Stimulated activated CD4-positive, alpha-beta T cell treated with anti-CD3 and anti-CD28 coated beads, Interleukin-12 subunit alpha, Interleukin-12 subunit beta, amount 100 ng/mL, for 48 hours (primary cell): ENCODE data around the gene PRSS56.
"Not testable (repeated sequence)": the region's sequence is repeated elsewhere in the genome, so short reads cannot be mapped to it uniquely, and the experiment has no call there.

Source experiments
- DNase-seq, 3 donors: peaks; one replicate each; pipeline ENCODE4 v3.0.0-alpha.2; 2020; ENCODE audit warnings: low read depth in 2 of 3, low spot score in 1 of 3

Gene PRSS56

DNA sequence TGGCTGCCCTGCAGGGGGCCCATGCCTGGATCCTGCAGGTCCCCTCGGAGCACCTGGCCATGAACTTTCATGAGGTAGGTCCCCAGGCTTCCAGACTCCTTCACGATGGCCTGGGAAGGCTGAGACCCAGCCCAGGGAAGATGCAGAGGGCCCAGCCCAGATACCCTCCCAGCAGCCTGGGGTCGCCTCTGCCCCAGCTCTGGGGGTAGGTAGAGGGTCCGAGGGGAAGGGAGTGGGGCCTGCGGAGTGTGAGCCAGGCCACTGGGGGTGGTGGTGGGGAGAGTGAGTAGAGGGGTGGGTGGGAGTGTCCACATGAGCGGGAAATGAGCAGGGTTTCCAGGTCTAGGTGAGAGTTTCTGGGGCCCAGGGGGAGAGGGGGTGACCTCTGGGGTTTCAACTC, 4.6 kb downstream of the PRSS56 start:
- no peak for DNase-seq

DNA sequence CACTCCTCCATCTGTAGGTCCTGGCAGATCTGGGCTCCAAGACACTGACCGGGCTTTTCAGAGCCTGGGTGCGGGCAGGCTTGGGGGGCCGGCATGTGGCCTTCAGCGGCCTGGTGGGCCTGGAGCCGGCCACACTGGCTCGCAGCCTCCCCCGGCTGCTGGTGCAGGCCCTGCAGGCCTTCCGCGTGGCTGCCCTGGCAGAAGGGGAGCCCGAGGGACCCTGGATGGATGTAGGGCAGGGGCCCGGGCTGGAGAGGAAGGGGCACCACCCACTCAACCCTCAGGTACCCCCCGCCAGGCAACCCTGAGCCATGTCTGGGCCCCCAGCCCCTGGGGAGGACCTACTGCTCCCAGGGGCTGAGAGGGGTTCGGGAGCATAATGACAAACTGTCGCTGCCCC, 5.0 kb downstream of the PRSS56 start:
- no peak for DNase-seq

DNA sequence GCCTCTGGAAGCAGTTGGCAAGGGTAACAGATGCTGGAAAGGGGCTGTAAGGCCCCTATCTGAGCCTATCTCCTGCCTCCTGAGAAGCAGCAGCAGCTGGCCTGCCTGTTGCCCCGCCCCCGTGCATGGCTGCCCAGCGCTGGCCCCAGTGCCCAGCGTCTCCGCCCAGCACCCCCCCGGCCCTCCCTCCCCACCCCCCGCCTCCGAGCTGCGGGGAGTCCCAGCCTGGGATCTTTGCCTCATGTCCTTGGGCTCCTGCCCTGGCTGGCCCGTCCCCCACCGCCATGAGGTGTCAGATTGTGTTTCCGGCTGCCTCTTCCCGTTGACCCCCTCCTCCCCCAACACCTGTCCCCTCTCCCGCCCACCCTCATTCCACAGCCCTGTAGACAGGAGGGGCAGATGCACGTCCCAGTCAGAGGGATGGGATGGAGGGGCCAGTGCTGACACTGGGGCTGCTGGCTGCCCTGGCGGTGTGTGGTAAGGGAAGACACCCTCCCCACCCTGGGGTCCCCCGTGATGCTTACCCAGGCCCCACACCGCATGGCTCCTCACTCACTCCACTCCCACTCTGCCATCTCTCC, 5.7 kb downstream of the PRSS56 start, which contains the start of gene CHRND:
Gene CHRND, plus strand, starts transcription at position 370 of the 581 bp plus-strand sequence. Its CDS starts 56 bp downstream, at position 426.
- no peak for DNase-seq

DNA sequence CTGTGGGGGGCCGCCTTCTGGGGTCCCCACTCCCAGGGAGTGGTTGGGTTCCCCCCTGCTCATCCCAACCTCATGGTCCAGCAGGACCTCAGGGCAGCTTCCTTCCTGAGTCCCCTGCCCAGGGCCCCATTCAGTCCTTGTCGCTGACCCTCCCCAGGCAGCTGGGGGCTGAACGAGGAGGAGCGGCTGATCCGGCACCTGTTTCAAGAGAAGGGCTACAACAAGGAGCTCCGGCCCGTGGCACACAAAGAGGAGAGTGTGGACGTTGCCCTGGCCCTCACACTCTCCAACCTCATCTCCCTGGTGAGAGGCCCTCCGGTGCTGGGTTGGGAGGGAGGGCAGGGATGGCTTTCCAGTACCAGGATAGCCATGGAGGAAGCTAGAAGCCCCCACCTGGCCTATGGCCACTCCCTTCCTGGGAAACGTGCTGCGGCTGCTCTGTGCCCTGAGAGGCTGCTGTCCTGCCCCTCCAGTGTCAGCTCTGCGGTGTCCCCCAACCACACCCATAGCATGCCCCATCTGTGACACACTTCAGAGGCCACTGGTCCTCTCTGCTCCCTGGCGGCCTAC, 6.3 kb downstream of the PRSS56 start:
- no peak for DNase-seq

DNA sequence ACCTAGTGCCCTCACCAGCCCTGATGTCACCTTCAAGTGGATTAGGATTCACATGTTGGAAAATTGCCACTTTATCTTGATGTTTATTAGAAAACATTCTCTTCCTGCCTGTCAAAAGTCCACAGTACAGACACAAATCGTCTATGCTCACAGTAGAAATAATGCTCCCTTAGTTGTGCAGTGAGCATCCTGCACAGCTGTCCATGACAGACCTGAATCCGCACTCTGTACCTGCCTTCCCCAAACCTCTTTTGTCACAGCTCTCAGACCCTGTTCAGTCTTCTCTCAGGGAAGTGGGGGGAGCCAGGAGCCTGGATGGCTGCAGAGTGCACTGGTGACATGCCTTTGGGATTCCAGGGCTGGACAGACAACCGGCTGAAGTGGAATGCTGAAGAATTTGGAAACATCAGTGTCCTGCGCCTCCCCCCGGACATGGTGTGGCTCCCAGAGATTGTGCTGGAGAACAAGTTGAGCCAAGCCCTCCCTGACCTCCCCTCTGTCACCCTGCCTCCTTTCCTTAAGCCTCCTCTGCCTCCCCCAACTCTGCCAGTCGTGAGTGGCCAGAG, 7.8 kb downstream of the PRSS56 start:
- no peak for DNase-seq

DNA sequence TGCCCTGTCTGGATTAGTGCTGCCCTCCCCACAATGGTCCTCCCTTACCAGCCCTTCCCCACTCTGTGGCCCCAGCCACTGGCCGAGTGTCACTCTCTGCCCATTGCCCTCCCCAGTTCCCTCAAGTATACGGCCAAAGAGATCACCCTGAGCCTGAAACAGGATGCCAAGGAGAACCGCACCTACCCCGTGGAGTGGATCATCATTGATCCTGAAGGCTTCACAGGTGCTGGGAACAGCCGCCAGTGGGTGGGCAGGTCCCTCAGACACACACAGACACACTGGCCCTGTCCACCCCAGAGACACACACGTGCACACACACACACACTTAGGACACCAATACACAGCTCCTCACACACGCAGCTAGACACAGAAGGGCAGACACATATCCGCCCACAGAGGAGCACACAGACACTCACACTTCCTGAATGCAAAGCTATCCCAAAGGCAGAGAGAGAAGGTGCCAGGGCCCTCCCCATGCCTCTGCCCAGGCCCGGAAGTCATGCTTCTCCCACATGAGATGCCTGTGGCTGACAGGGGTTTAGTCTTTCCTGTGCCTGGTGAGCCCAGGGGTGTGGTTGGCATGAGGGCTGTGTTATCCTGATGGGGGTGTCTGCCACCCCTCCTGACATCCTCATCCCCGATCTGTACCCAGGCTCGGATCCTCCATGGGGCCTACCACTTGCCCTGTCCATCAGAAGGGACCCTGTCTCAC, 8.7 kb downstream of the PRSS56 start:
- DNase-seq = no peak

DNA sequence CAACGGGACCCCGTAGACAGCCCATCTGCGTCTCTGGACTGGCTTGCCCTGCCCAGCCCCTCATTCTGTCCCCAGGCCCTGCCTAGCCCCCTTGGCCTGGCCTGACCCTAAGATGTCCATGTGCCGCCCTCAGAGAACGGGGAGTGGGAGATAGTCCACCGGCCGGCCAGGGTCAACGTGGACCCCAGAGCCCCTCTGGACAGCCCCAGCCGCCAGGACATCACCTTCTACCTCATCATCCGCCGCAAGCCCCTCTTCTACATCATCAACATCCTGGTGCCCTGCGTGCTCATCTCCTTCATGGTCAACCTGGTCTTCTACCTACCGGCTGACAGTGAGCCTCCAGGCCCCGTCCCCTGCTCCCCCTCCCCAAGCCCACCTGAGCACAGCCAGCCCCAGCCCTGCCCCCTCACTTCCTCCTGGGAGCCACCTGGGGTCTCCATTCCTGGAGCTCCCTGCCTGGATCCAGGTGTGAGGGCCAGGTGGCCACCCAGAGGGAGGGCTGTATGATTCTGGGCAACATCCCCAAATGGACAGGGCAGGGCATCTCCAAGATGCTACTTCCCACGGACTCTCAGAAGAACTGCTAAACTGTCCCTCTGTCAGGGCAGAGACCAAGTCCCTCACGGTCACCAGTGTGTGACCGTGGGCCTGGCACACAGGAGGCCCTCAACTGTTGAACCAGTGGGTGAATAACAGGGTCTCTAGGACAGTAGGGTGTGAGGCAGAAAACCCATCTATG, 9.8 kb downstream of the PRSS56 start:
- DNase-seq = no peak

DNA sequence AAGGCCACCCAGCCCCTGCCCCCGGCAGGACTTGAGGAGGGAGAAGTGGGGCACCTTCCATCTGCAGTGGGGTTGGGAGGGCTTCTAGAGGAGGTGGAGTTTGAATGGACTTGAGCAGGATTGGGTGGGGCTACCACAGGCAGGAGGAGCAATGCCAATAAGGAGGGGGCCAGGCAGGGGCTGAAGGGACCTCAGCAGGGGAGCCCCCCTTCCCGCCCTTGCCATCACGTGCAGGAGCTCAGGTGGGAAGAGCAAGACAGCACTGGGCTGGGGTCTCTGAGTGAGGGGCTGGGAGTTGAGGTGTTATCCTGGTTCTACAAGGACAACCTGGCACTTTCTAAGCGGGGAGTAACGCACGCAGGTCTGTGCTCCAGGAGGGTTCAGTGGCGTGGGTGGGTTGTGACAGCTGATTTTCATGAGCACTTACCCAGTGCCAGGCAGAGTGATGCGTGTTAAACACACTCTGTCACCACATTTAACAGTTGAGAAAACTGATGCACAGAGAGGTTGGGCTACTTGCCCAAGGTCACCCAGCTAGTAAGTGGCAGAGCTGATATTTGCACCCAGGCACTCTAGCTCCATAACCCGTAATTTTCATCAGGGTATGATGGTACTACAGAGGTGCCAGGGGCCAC, 10.6 kb downstream of the PRSS56 start:
- no peak for DNase-seq

DNA sequence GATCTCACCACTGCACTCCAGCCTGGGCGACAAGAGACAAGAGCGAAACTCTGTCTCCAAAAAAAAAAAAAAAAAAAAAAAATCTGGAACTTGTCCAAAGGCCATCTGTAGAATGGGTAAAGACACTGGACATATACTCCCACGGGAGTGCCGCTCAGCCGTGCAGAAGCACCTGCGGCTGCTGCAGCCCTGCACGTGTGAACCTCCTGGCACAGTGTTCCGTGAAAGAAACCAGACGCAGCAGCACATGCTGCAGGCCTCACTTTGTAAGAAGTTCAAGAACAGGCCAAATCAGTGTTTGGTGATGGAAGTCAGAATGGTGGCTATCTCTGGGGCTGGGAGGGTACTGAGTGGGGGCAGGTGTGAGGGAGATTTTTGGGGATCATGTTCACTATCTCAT, 12.2 kb downstream of the PRSS56 start:
- no peak for DNase-seq

DNA sequence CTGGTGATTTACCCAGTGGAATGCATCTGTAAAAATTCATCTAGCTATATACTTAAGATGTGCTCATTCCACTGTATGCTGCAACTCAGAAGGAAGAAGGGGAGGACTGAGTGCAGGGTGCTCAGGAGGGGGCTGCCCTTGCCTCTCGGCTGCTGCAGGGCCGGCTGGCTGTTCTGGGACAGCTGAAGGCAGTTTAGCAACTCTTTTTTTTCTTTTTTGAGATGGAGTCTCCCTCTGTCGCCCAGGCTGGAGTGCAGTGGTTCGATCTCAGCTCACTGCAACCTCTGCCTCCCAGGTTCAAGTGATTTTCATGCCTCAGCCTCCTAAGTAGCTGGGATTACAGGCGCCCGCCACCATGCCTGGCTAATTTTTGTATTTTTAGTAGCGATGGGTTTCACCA, 12.6 kb downstream of the PRSS56 start:
- DNase-seq = not testable (repeated sequence)

DNA sequence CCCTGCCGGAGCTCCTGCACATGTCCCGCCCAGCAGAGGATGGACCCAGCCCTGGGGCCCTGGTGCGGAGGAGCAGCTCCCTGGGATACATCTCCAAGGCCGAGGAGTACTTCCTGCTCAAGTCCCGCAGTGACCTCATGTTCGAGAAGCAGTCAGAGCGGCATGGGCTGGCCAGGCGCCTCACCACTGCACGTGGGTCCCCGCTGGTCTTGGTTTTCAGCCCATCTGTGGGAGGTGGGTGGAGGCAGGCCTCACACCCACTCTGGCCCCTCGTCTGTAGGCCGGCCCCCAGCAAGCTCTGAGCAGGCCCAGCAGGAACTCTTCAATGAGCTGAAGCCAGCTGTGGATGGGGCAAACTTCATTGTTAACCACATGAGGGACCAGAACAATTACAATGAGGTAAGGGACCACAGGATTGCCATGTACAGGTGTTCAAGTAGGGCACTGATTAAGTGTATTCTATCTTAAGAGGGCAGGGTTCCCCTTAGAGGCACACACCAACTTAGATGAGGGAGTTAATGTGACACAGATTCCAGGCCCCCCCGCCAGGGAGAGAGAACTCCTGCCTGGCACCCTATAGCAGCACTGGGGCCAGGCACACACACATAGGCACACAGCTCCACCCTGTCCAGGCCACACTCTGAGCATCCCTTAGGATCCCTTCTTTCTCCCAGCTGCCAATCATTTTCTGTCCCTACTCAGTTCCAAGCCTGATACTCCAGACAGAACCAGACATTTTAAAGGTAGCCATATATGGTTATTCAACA, 13.9 kb downstream of the PRSS56 start:
- no peak for DNase-seq

DNA sequence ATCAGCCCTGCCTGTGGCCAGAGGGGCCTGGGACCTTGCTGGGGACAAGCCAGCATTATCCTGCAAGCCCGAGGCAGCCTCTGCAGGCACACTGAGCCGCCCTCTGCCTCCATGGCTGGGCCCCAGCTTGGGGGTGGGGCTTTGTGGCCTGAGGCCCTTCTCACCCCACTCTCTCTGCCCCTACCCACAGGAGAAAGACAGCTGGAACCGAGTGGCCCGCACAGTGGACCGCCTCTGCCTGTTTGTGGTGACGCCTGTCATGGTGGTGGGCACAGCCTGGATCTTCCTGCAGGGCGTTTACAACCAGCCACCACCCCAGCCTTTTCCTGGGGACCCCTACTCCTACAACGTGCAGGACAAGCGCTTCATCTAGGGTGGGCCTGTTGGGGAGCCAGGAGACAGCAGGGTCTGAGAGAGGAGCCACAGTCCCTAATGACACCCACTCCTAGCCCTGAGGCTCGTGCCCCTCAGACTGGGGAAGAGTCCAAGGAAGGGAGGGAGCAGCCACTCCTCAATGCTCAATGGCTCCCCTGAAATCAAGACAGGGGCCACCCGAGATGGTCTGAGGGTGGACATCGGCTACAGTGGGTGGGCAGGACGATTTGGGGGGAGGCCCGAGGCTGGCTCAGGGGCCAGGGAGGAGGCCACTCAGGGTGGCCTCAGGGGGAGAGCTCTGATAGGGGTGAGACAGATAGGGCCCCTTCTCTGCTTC, 14.9 kb downstream of the PRSS56 start:
- no peak for DNase-seq

DNA sequence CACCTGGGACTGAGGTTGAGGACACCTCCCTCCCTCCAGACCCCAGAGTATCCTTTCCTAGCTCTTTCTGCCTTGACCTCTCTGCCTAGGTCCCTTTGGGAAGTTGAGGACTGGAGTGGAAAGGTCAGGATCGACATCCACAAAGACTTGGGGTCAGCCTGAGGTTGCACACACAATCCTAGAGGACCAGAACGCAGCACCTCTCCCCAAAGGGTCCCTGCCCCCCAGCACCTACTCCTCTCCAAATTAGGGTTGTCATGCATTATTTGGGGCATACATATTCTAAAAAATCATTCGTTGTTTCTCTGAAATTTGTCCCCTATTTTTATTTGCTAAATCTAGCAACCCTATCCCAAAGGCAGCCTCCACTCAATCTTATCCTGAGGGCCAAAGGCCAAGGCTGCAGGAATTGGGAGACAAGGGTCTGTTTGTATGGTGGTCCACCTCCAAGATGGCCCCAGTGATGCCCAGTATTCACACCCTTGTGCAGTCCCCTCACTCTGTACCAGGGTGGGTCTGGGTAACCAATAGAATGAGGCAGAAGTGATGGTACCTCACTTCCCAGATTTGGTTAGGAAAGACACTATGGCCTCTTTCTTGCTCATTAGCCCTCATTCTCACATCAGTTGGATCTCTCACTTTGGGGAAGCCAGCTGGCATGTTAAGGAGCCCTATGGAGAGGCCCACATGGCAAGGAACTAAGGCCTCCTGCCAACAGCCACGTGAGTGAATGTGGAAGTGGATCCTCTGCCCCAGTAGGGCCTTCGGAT, 15.8 kb downstream of the PRSS56 start:
- no peak for DNase-seq

DNA sequence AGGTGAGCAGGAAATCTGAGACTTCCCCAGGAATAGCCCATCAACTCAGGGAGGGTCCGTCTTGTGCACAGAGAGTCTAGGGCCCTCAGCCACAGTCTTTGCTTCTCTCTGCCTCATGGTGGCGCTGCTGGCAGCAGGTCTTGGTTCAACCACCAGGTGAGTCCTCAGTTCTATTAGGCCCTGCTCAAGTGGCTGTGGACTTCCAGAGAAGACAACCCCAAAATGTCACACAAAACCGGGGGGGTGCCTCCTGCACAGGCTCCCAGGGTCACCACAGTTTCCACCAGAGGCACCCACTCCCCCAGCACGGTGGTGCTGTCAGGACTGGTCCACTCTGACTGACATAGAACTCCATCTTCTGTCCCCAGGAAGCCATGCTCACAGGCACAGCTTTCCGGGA, 16.9 kb downstream of the PRSS56 start:
- DNase-seq = no peak

DNA sequence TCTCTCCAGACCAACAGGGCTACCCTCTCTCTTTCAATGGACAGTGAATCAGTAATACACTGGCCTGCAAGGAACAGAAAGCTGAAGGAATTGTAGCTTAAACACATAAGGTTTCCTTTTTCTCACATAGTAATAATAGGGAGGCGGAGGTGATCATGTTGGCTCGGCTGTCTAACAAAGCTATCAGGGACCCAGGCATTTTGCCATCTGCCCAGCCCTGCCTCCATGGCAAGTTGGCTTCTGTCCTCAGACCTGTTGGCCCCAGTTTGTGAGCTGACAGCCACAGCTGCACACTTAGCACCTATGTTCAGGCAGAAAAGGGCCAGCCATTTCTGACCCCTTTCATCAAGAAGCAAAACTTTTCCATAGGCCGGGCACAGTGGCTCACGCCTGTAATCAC, 17.3 kb downstream of the PRSS56 start:
- no peak for DNase-seq

DNA sequence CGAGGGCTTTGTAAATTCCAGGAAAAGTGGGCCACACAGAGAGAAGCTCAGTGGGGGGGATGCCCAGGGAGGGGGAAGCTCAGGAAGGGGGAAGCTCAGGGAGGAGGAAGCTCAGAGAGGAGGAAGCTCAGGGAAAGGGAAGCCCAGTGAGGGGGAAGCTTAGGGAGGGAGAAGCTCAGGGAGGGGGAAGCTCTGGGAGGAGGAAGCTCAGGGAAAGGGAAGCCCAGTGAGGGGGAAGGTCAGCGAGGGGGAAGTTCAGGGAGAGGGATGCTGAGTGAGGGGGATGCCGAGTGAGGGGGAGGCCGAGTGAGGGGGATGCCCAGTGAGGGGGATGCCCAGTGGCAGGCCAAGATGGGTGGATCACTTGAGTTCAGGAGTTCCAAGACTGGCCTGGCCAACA, 18.5 kb downstream of the PRSS56 start:
- no peak for DNase-seq

DNA sequence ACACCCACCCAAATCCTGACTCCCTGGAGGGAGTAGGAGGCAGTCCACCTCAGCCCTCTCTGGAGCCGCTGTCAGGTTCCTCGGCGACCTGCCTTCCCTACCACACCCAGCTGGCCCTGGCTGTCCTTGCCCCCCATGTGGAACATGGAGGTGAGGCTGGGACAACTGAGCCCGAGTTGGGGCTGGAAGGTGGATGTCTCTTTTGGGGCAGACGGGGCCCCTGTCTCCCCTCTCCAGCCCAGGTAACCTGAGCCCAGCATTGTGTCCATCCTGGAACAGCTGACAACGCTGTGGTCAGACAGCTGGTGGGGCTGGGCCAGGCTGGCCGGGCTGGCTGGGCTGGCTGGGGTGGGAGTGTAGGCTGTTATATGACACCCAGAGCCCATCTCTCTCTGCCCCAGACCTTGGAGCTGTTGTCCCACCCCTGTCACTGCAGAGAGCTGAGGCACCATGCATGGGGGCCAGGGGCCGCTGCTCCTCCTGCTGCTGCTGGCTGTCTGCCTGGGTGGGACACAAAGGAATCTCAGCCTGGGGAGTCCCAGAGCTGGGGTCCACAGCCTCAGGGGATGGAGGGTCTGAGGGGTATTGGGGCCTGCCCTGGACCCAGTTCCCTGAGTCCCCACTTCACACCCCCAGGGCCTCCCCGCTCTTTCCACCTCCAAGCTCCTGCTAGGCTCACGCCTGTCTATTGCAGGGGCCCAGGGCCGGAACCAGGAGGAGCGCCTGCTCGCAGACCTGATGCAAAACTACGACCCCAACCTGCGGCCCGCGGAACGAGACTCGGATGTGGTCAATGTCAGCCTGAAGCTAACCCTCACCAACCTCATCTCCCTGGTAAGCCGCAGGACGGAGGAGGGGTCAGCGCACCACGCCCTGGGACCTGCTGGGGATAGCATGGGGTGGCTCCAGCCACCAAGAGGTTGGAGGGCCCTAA, 19.4 kb downstream of the PRSS56 start, which contains the start of gene CHRNG:
Gene CHRNG, plus strand, starts transcription at position 395 of the 934 bp plus-strand sequence. Its CDS starts 56 bp downstream, at position 451.
- DNase-seq = no peak
